ENCODE results near the gene GZMB.

- no peak for TF ChIP-seq CTCF (IDR thresholded peaks at IDR 0.05; ENCODE audit: low read length)
- no peak for TF ChIP-seq EZH2 (optimal IDR thresholded peaks at IDR 0.05; ENCODE audit: low read depth, low read length)
- no peak for TF ChIP-seq EZH2phosphoT487 (IDR thresholded peaks at IDR 0.05; ENCODE audit: low read length)
These were observed 46.5 kb upstream of the GZMB start for GRCh38 chr14:24680516-24680915.

Data from MM.1S (cell line).